CD4-positive, alpha-beta T cell (primary cell): ENCODE data around the gene SLC1A2. TPM values are rescaled to one million over a fixed set of nuclear protein-coding genes. Genes with fewer than 3 reads are reported as not detected.

Source experiments
- ATAC-seq: fragments of 200-7000 bp; cut with Tn5 transposase; one replicate; pipeline ENCODE4 v1.10.0; 2022; ENCODE audit warnings: mild to moderate bottlenecking; ENCODE audit not compliant: poor library complexity
- CTCF ChIA-PET: fragments of 350-600 bp; sonication (Branson Sonifier 250); formaldehyde crosslinking; loops from one replicate; lab custom pipeline; 2021; ENCODE audit warnings: antibody characterized with exemption, inconsistent platforms; lab: Charles Lee
- POLR2A ChIA-PET: fragments of 350-600 bp; sonication (Branson Sonifier 250); formaldehyde crosslinking; loops from one replicate; lab custom pipeline; 2021; ENCODE audit warnings: antibody characterized with exemption, inconsistent platforms; lab: Charles Lee
- DNase-seq, 14 experiments: peaks; one replicate each; pipeline ENCODE4 v3.0.0-alpha.2; 2013 to 2020; ENCODE audit warnings: mixed read lengths in 2 of 14
- H3K27ac ChIP-seq, 2 donors: one replicate each; pipeline versions ENCODE4 v1.5.1 to v1.7.0; 2013; ENCODE audit warnings: low read length in 2 of 2, low read depth in 1 of 2, mild to moderate bottlenecking in 1 of 2
- H3K27me3 ChIP-seq, 2 experiments: 1 replicate in 1 of 2; 2 replicates in 1 of 2; pipeline versions ENCODE4 v1.6.1 to v1.7.0; 2013; ENCODE audit warnings: low read length in 2 of 2, control low read depth in 1 of 2, mild to moderate bottlenecking in 1 of 2, moderate library complexity in 1 of 2; ENCODE audit not compliant: insufficient read depth in 2 of 2, control insufficient read depth in 1 of 2
- H3K36me3 ChIP-seq: one replicate; pipeline ENCODE4 v1.6.1; 2013; ENCODE audit warnings: low read length, control low read depth; ENCODE audit not compliant: insufficient read depth
- H3K4me1 ChIP-seq: one replicate; pipeline ENCODE4 v1.6.1; 2013; ENCODE audit warnings: low read length, control low read depth; ENCODE audit not compliant: insufficient read depth
- H3K4me3 ChIP-seq: one replicate; pipeline ENCODE4 v1.5.1; 2013; ENCODE audit warnings: mild to moderate bottlenecking, low read length, moderate library complexity
- H3K9me3 ChIP-seq, 2 experiments: 1 replicate in 1 of 2; 2 replicates in 1 of 2; pipeline versions ENCODE4 v1.6.1 to v1.7.0; 2013; ENCODE audit warnings: low read length in 2 of 2, mild to moderate bottlenecking in 2 of 2, control low read depth in 1 of 2, moderate library complexity in 1 of 2; ENCODE audit not compliant: control insufficient read depth in 1 of 2, insufficient read depth in 1 of 2
- H3K27ac Mint-ChIP-seq: one replicate; pipeline ENCODE4 v1.8.0; 2020; ENCODE audit warnings: mixed read lengths
- H3K27me3 Mint-ChIP-seq: one replicate; pipeline ENCODE4 v1.8.0; 2021; ENCODE audit warnings: mixed read lengths
- H3K36me3 Mint-ChIP-seq: one replicate; pipeline ENCODE4 v1.8.0; 2021; ENCODE audit warnings: low read depth, mixed read lengths
- H3K4me1 Mint-ChIP-seq: one replicate; pipeline ENCODE4 v1.8.0; 2021; ENCODE audit warnings: low read depth, mixed read lengths
- H3K4me3 Mint-ChIP-seq: one replicate; pipeline ENCODE4 v1.8.0; 2020; ENCODE audit warnings: mild to moderate bottlenecking, mixed read lengths
- H3K9me3 Mint-ChIP-seq: one replicate; pipeline ENCODE4 v1.8.0; 2020; ENCODE audit warnings: mixed read lengths
- intact Hi-C, 2 experiments: fragments of 100-400 bp; cut with DNase I in 1 of 2; cut with micrococcal nuclease in 1 of 2; formaldehyde crosslinking; loops; one replicate each; pipeline versions ENCODE4 v1.15.1 to v1.9.0; 2023 to 2025; cut with DNase I, micrococcal nuclease
- total RNA-seq, 174 experiments: library from RNA in 2 of 174; stranded (reverse) in 2 of 174; gene quantifications; one replicate each; pipeline ENCODE4 v1.2.3 and lab custom pipeline; 2021 to 2026
- TF ChIP-seq, protein P1 (sequence below): fragments of 200-600 bp; IDR thresholded peaks from one replicate; pipeline ENCODE4 v1.8.0; 2022; ENCODE audit warnings: antibody characterized with exemption, mild to moderate bottlenecking

The SLC1A2 gene
- total RNA-seq, 2 experiments from 2014 or later: not detected

DNA sequence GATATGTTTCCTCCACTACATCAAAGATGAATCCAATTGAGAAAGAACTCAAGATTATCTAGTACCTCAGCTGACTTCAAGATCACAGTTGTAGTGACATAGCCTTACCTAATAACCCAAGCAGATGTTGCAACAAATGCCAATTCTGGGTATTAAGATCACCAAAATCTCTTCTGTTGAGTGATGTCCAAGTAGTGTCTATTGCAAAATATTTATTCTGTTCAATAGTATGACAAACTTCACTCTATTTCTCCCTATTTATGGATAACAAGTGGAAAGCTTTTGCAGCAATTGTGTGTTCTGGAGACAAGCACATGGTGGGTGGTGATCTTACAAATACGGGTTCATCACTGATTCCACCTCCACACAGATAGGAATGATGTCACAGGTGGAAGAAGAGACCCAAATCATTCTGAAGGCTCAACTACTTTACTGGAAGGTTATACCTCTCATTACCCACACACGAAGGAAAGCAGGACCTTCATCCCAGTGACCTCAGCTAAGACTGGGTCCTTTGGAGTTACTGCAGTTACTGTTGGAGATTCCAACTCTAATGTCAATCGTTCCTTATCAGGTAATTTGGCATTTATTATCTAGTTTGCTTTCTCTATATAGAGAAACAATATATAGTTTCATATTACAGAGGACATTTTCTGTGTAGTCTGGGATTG lies 208.3 kb downstream of the SLC1A2 start:
- no peak for ATAC-seq
- ChIA-PET CTCF (no interaction called here), POLR2A (interaction anchor here (1.5 kb wide), 1 partner anchor 25 kb away, joined by 3 read pairs; no protein-coding TSS in a partner anchor)
- H3K4me3 ChIP-seq: no peak overlapping the region
- H3K4me3 Mint-ChIP-seq: peak overlapping the region; percentile 49
- H3K27me3 Mint-ChIP-seq: no peaks in the 10 kb centered on the region
- peaks cover 96% of the 10 kb centered on the region for H3K36me3 ChIP-seq
- no peak for DNase-seq
- peaks cover 13% of the 10 kb centered on the region for H3K9me3 Mint-ChIP-seq
- peaks cover 31% of the 10 kb centered on the region for H3K4me1 ChIP-seq
- peak overlapping the region; percentile 71 for H3K27ac Mint-ChIP-seq
- H3K27ac ChIP-seq: no peak overlapping the region
- H3K27me3 ChIP-seq: no peaks in the 10 kb centered on the region
- intact Hi-C loops: loop anchor here in 1 of 2 experiments (10.0 kb wide), 1 partner anchor 94 kb away; no protein-coding TSS in a partner anchor
- H3K36me3 Mint-ChIP-seq: peaks cover 100% of the 10 kb centered on the region
- peaks cover 94% of the 10 kb centered on the region for H3K4me1 Mint-ChIP-seq
- TF ChIP-seq, protein P1, sequence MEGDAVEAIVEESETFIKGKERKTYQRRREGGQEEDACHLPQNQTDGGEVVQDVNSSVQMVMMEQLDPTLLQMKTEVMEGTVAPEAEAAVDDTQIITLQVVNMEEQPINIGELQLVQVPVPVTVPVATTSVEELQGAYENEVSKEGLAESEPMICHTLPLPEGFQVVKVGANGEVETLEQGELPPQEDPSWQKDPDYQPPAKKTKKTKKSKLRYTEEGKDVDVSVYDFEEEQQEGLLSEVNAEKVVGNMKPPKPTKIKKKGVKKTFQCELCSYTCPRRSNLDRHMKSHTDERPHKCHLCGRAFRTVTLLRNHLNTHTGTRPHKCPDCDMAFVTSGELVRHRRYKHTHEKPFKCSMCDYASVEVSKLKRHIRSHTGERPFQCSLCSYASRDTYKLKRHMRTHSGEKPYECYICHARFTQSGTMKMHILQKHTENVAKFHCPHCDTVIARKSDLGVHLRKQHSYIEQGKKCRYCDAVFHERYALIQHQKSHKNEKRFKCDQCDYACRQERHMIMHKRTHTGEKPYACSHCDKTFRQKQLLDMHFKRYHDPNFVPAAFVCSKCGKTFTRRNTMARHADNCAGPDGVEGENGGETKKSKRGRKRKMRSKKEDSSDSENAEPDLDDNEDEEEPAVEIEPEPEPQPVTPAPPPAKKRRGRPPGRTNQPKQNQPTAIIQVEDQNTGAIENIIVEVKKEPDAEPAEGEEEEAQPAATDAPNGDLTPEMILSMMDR: no peak
- H3K9me3 ChIP-seq: peaks cover 0 to 8% of the 10 kb centered on the region in 2 experiments

- POLR2A ChIA-PET: no interaction called here
- no peak overlapping the region for H3K27ac ChIP-seq
- Mint-ChIP-seq H3K36me3 (peaks cover 100% of the 10 kb centered on the region), H3K27ac (peak overlapping the region; percentile 71), H3K4me3 (no peak overlapping the region), H3K9me3 (peaks cover 13% of the 10 kb centered on the region), H3K4me1 (peaks cover 91% of the 10 kb centered on the region), H3K27me3 (no peaks in the 10 kb centered on the region)
- H3K4me3 ChIP-seq: no peak overlapping the region
- CTCF ChIA-PET: no interaction called here
- intact Hi-C loops: no loop called here
- no peaks in the 10 kb centered on the region for H3K27me3 ChIP-seq
- ATAC-seq (no peak), DNase-seq (no peak)
- peaks cover 98% of the 10 kb centered on the region for H3K36me3 ChIP-seq
- TF ChIP-seq, protein P1: no peak
- H3K4me1 ChIP-seq: peaks cover 12% of the 10 kb centered on the region
- H3K9me3 ChIP-seq: peaks cover 0 to 8% of the 10 kb centered on the region in 2 experiments
These were observed 210.6 kb downstream of the SLC1A2 start for GRCh38 chr11:35208795-35209194.

GRCh38 chr11:35207471-35208403 lies 211.6 kb downstream of the SLC1A2 start:
- Histone ChIP-seq H3K4me1 (peaks cover 1% of the 10 kb centered on the region), H3K27me3 (no peaks in the 10 kb centered on the region), H3K27ac (no peak overlapping the region), H3K9me3 (peaks cover 0 to 8% of the 10 kb centered on the region in 2 experiments), H3K36me3 (peaks cover 99% of the 10 kb centered on the region), H3K4me3 (no peak overlapping the region)
- ChIA-PET CTCF (no interaction called here), POLR2A (interaction anchor here (0.6 to 1.1 kb wide), 2 partner anchors 41 to 144 kb away, joined by 3 read pairs; no protein-coding TSS in a partner anchor)
- H3K4me1 Mint-ChIP-seq: peaks cover 87% of the 10 kb centered on the region
- peaks cover 100% of the 10 kb centered on the region for H3K36me3 Mint-ChIP-seq
- peak overlapping the region; percentile 30 for H3K4me3 Mint-ChIP-seq
- ATAC-seq (no peak), DNase-seq (no peak)
- peak overlapping the region; percentile 71 for H3K27ac Mint-ChIP-seq
- peaks cover 13% of the 10 kb centered on the region for H3K9me3 Mint-ChIP-seq
- TF ChIP-seq, protein P1: no peak
- intact Hi-C loops: no loop called here
- H3K27me3 Mint-ChIP-seq: no peaks in the 10 kb centered on the region
